ENCODE data around the gene TDRD12.

- no peak for TF ChIP-seq CTCF (conservative IDR thresholded peaks at IDR 0.05 in 1 of 2, IDR thresholded peaks at IDR 0.05 in 1 of 2; ENCODE audit: low read depth in 1 of 2, low read length in 2 of 2)
- no peak for TF ChIP-seq EZH2 (IDR thresholded peaks at IDR 0.05; ENCODE audit: low read length, missing control alignments)
These were observed 26.9 kb upstream of the TDRD12 start for GRCh38 chr19:32692727-32693061.

All from fibroblast of lung (primary cell).